Suprapubic skin (tissue), 4 donors: Measurements from ENCODE around the gene EXOC2.

ENCODE experiments used
- CTCF ChIP-seq, 2 donors: fragments of 200-600 bp in 1 of 2; fragments of 450-650 bp in 1 of 2; sonication (generic) in 1 of 2; IDR thresholded peaks; one replicate each; pipeline ENCODE4 v1.5.1; 2016 to 2019; ENCODE audit warnings: antibody characterized with exemption in 2 of 2, mild to moderate bottlenecking in 1 of 2, moderate library complexity in 1 of 2
- EP300 ChIP-seq: sonication (generic); formaldehyde crosslinking; IDR thresholded peaks from one replicate; pipeline ENCODE4 v1.6.1; 2017; ENCODE audit warnings: antibody characterized with exemption
- POLR2A ChIP-seq, 2 donors: fragments of 450-650 bp; IDR thresholded peaks; one replicate each; pipeline ENCODE4 v1.6.1; 2017; ENCODE audit warnings: antibody characterized with exemption in 2 of 2, mild to moderate bottlenecking in 2 of 2, moderate library complexity in 2 of 2
- POLR2AphosphoS5 ChIP-seq, 3 donors: sonication (generic); formaldehyde crosslinking; IDR thresholded peaks; one replicate each; pipeline ENCODE4 v1.6.1; 2017; ENCODE audit warnings: antibody characterized with exemption in 3 of 3

DNA sequence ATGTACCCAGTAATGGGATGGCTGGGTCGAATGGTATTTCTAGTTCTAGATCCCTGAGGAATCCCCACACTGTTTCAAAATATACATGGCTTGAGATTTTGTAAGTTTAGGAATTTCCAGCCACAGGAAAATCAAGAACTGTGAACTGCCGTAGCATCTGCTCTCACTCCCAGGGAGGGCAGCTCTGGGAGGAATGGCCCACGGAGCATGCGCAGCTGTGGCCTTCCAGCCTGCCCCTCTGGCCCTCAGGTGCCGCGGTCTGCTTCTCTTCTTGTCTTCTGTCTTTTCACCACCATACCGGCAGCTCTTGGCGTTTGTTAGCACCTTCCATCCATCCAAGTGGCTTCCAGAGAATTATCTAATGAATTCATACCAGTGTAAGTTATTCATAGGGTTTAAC lies 19.9 kb upstream of the EXOC2 start:
- TF ChIP-seq CTCF (IDR thresholded peaks at IDR 0.05): no peak
- no peak for TF ChIP-seq EP300
- TF ChIP-seq POLR2A (IDR thresholded peaks at IDR 0.05): no peak
- TF ChIP-seq POLR2AphosphoS5 (IDR thresholded peaks at IDR 0.05): no peak
